SK-N-SH (cell line): ENCODE results near the gene PLEKHM2. TPM values are rescaled to one million over a fixed set of nuclear protein-coding genes. Genes with fewer than 3 reads are reported as not detected.

ENCODE experiments used
- CTCF ChIA-PET: fragments of 300-600, 350-600 bp; formaldehyde crosslinking; extraction: SDS; loops from one replicate; lab custom pipeline; 2021; lab: Yijun Ruan, JAX
- POLR2A ChIA-PET: fragments of 350-600 bp; sonication (Branson Sonifier 250); formaldehyde crosslinking; extraction: SDS; loops from one replicate; lab custom pipeline; 2020; ENCODE audit warnings: antibody characterized with exemption, inconsistent platforms; lab: Yijun Ruan, JAX
- DNase-seq: peaks from one replicate; pipeline ENCODE4 v3.0.0; 2012
- H2AFZ ChIP-seq: fragments of 200-600 bp; sonication (generic); 2 replicates; pipeline ENCODE4 v1.8.1; 2016; ENCODE audit warnings: antibody characterized with exemption, mild to moderate bottlenecking, low read depth
- H3F3A ChIP-seq: fragments of 200-600 bp; sonication (generic); replicated peaks from 2 replicates; pipeline ENCODE3; 2016; ENCODE audit warnings: antibody characterized with exemption, mild to moderate bottlenecking; ENCODE audit not compliant: insufficient read depth
- H3K27ac ChIP-seq, 2 experiments: fragments of 200-500 bp in 1 of 2; fragments of 200-600 bp in 1 of 2; sonication (Bioruptor generic) in 1 of 2; sonication (generic), shearing (Covaris generic) in 1 of 2; 2 replicates each; pipeline versions ENCODE4 v1.5.1 to v1.6.1; 2014 to 2016; ENCODE audit warnings: low read depth in 2 of 2, inconsistent platforms in 1 of 2, low read length in 1 of 2, mild to moderate bottlenecking in 1 of 2, mixed read lengths in 1 of 2
- H3K27me3 ChIP-seq: fragments of 200-600 bp; sonication (generic), shearing (Covaris generic); 2 replicates; pipeline ENCODE4 v1.6.1; 2016; ENCODE audit warnings: mixed run types; ENCODE audit not compliant: insufficient read depth
- H3K36me3 ChIP-seq, 2 experiments: fragments of 200-500 bp in 1 of 2; fragments of 200-600 bp in 1 of 2; sonication (Bioruptor generic) in 1 of 2; sonication (generic) in 1 of 2; replicated peaks in 1 of 2; 2 replicates each; pipeline versions ENCODE3 to v1.5.1; 2014 to 2016; ENCODE audit warnings: low read length in 1 of 2, mild to moderate bottlenecking in 1 of 2; ENCODE audit not compliant: insufficient read depth in 2 of 2, control insufficient read depth in 1 of 2
- H3K4me1 ChIP-seq, 2 experiments: fragments of 200-500 bp in 1 of 2; fragments of 200-600 bp in 1 of 2; sonication (Bioruptor generic) in 1 of 2; sonication (generic), shearing (Covaris generic) in 1 of 2; 2 replicates each; pipeline versions ENCODE4 v1.5.1 to v1.6.1; 2014 to 2016; ENCODE audit warnings: low read depth in 1 of 2, low read length in 1 of 2, mixed run types in 1 of 2; ENCODE audit not compliant: insufficient read depth in 2 of 2, control insufficient read depth in 1 of 2
- H3K4me2 ChIP-seq: fragments of 200-600 bp; sonication (generic), shearing (Covaris generic); 2 replicates; pipeline ENCODE4 v1.6.1; 2017; ENCODE audit warnings: mixed run types
- H3K4me3 ChIP-seq, 2 experiments: fragments of 200-500 bp in 1 of 2; fragments of 200-600 bp in 1 of 2; sonication (Bioruptor generic) in 1 of 2; sonication (generic), shearing (Covaris generic) in 1 of 2; 2 replicates each; pipeline versions ENCODE4 v1.5.1 to v1.8.1; 2014 to 2016; ENCODE audit warnings: low read depth in 2 of 2, inconsistent platforms in 1 of 2, low read length in 1 of 2, mild to moderate bottlenecking in 1 of 2, mixed read lengths in 1 of 2, moderate library complexity in 1 of 2
- H3K79me2 ChIP-seq: fragments of 200-600 bp; sonication (generic); 2 replicates; pipeline ENCODE4 v1.8.1; 2017; ENCODE audit warnings: mild to moderate bottlenecking; ENCODE audit not compliant: insufficient read depth
- H3K9ac ChIP-seq: fragments of 200-600 bp; sonication (generic); 2 replicates; pipeline ENCODE4 v1.6.1; 2017; ENCODE audit warnings: mixed run types
- H3K9me2 ChIP-seq: fragments of 200-600 bp; sonication (generic); 2 replicates; pipeline ENCODE4 v1.6.1; 2017; ENCODE audit warnings: mixed run types
- H3K9me3 ChIP-seq: fragments of 200-600 bp; sonication (generic); 2 replicates; pipeline ENCODE4 v1.6.1; 2017; ENCODE audit warnings: mixed run types, mild to moderate bottlenecking, moderate library complexity
- H4K20me1 ChIP-seq: fragments of 200-600 bp; sonication (generic); 2 replicates; pipeline ENCODE4 v1.6.1; 2017; ENCODE audit warnings: mild to moderate bottlenecking, mixed run types; ENCODE audit not compliant: insufficient read depth
- CHD2 ChIP-seq: fragments of 150-350 bp; IDR thresholded peaks from 2 replicates; pipeline ENCODE4 v1.6.1; 2018; ENCODE audit warnings: low read length; ENCODE audit not compliant: partially characterized antibody
- EP300 ChIP-seq, 2 experiments: IDR thresholded peaks; 2 replicates each; pipeline versions ENCODE4 v1.4.0 to v1.6.1; 2012; ENCODE audit warnings: borderline replicate concordance in 1 of 2, low read depth in 1 of 2, low read length in 1 of 2
- EZH2phosphoT487 ChIP-seq: fragments of 200-600 bp; sonication (generic); IDR thresholded peaks from 2 replicates; pipeline ENCODE4 v1.6.1; 2017; ENCODE audit warnings: low read depth, mixed run types, mild to moderate bottlenecking, antibody characterized with exemption, moderate library complexity, borderline replicate concordance
- GABPA ChIP-seq: IDR thresholded peaks from 2 replicates; pipeline ENCODE4 v1.4.0; 2012; ENCODE audit warnings: low read depth, mild to moderate bottlenecking
- GATA2 ChIP-seq: sonication (generic); formaldehyde crosslinking; IDR thresholded peaks from 2 replicates; pipeline ENCODE4 v1.5.0; 2020; ENCODE audit warnings: mild to moderate bottlenecking, missing genetic modification reagents
- IRF3 ChIP-seq: fragments of 150-350 bp; IDR thresholded peaks from 2 replicates; pipeline ENCODE4 v1.6.1; 2016; ENCODE audit warnings: mild to moderate bottlenecking, low read depth, low read length
- REST ChIP-seq: IDR thresholded peaks from 2 replicates; pipeline ENCODE4 v1.6.1; 2012; ENCODE audit warnings: mild to moderate bottlenecking, low read depth, low read length, moderate library complexity
- WGBS: methylation state at CpG from one replicate; pipeline ENCODE4 v1.1.6; 2017; ENCODE audit warnings: low lambda C conversion rate; 5-methylcytosine and 5-hydroxymethylcytosine counted together
- polyA plus RNA-seq, 3 experiments: library from polyadenylated mRNA; depleted of rRNA; stranded (reverse); fragments of >200 nt; gene quantifications; 2 replicates each; pipeline ENCODE4 v1.2.3, GENCODE V29; 2012
- TF ChIP-seq, protein P1 (sequence below): fragments of 150-350 bp; IDR thresholded peaks from 2 replicates; pipeline ENCODE4 v1.6.1; 2017; ENCODE audit warnings: antibody characterized with exemption, low read length, low read depth, borderline replicate concordance
- TF ChIP-seq, protein P2 (sequence below): IDR thresholded peaks from 2 replicates; pipeline ENCODE4 v1.4.0; 2012; ENCODE audit warnings: low read depth, borderline replicate concordance

Gene PLEKHM2
- polyA plus RNA-seq, 1 of the 3 experiments (the other 2 are of a cell fraction) = 38.9 TPM

DNA sequence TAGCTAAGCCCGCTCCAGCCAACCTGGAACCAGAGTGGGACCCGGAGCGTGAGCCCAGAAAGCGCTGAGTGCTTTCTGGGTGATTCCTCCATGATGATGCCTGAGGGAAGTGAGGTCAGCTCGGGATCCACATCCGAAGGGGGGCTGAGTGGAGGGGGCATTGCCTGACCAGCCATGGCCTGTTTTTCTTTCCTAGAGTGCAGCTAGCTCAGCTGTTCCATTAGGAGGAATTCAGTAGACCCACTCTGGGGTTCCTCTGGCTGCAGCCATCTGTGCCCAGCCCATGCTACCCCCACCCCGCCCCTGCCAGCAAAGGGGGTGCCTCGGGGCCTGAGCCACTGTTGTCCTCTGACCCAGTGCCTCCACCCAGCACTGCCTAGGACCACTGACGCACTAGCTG is 42.4 kb downstream of the PLEKHM2 start:
- Histone ChIP-seq H3F3A (no peaks in the 10 kb centered on the region), H3K4me1 (no peaks in the 10 kb centered on the region), H4K20me1 (no peaks in the 10 kb centered on the region), H3K9me2 (no peaks in the 10 kb centered on the region), H3K36me3 (peaks cover 0 to 72% of the 10 kb centered on the region in 2 experiments), H3K27ac (no peak overlapping the region), H3K9ac (no peak overlapping the region), H2AFZ (no peak overlapping the region), H3K9me3 (no peaks in the 10 kb centered on the region), H3K79me2 (no peaks in the 10 kb centered on the region), H3K4me2 (no peak overlapping the region), H3K4me3 (no peak overlapping the region), H3K27me3 (no peaks in the 10 kb centered on the region)
- WGBS = 94% methylated on average over 5 of the region's 9 CpGs
- ChIA-PET CTCF (no interaction called here), POLR2A (no interaction called here)
- TF ChIP-seq EP300 (IDR thresholded peaks at IDR 0.05; ENCODE audit: borderline replicate concordance in 1 of 2, low read depth in 1 of 2, low read length in 1 of 2) = no peak
- TF ChIP-seq, protein P1, sequence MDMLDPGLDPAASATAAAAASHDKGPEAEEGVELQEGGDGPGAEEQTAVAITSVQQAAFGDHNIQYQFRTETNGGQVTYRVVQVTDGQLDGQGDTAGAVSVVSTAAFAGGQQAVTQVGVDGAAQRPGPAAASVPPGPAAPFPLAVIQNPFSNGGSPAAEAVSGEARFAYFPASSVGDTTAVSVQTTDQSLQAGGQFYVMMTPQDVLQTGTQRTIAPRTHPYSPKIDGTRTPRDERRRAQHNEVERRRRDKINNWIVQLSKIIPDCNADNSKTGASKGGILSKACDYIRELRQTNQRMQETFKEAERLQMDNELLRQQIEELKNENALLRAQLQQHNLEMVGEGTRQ = no peak
- TF ChIP-seq EZH2phosphoT487 = no peak
- TF ChIP-seq, protein P2, sequence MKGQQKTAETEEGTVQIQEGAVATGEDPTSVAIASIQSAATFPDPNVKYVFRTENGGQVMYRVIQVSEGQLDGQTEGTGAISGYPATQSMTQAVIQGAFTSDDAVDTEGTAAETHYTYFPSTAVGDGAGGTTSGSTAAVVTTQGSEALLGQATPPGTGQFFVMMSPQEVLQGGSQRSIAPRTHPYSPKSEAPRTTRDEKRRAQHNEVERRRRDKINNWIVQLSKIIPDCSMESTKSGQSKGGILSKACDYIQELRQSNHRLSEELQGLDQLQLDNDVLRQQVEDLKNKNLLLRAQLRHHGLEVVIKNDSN = no peak
- no peak for DNase-seq

DNA sequence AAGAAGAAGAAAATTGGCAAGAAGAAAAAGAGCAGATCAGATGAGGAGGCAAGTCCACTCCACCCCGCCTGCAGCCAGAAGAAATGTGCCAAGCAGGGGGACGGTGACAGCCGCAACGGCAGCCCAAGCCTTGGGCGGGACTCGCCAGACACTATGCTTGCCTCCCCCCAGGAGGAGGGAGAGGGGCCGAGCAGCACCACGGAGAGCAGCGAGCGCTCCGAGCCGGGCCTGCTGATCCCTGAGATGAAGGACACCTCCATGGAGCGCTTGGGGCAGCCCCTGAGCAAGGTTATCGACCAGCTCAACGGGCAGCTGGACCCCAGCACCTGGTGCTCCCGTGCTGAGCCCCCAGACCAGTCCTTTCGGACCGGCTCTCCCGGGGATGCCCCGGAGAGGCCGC is 42.9 kb downstream of the PLEKHM2 start:
- H3K9me3 ChIP-seq = no peaks in the 10 kb centered on the region
- H2AFZ ChIP-seq = no peak overlapping the region
- H3K4me2 ChIP-seq = no peak overlapping the region
- no peak for TF ChIP-seq GATA2
- TF ChIP-seq CHD2 = no peak
- TF ChIP-seq GABPA = no peak
- TF ChIP-seq REST = peak; percentile 67
- no peak for TF ChIP-seq IRF3
- H3K4me3 ChIP-seq = no peak overlapping the region
- H4K20me1 ChIP-seq = no peaks in the 10 kb centered on the region
- H3K4me1 ChIP-seq = no peaks in the 10 kb centered on the region
- H3K36me3 ChIP-seq = peaks cover 0 to 74% of the 10 kb centered on the region in 2 experiments
- H3K27me3 ChIP-seq = no peaks in the 10 kb centered on the region
- H3K79me2 ChIP-seq = no peaks in the 10 kb centered on the region
- DNase-seq = no peak
- 94% methylated on average over 13 of the region's 21 CpGs for WGBS
- ChIA-PET CTCF (interaction anchor here (1.2 kb wide), 1 partner anchor 21 kb away, joined by 3 read pairs; no protein-coding TSS in a partner anchor), POLR2A (interaction anchor here (1.2 kb wide), 1 partner anchor 11 kb away, joined by 3 read pairs; no protein-coding TSS in a partner anchor)
- no peaks in the 10 kb centered on the region for H3F3A ChIP-seq
- H3K9me2 ChIP-seq = no peaks in the 10 kb centered on the region
- no peak overlapping the region for H3K27ac ChIP-seq
- no peak overlapping the region for H3K9ac ChIP-seq
